ENCODE measurements around the gene CTXND1. TPM values are rescaled to one million over a fixed set of nuclear protein-coding genes. Genes with fewer than 3 reads are reported as not detected.

Gene CTXND1
- total and polyA plus RNA-seq, 2 experiments from 2014 or later = 0.05 TPM; not detected in 1

- TF ChIP-seq CTCF (conservative IDR thresholded peaks at IDR 0.05; ENCODE audit: low read depth in 2 of 2) (no peak), EZH2phosphoT487 (IDR thresholded peaks at IDR 0.05; ENCODE audit: unreplicated experiment) (no peak), ZNF331 (CRISPR knock-in tag; IDR thresholded peaks at IDR 0.05; ENCODE audit: low read depth) (no peak), EZH2 (IDR thresholded peaks at IDR 0.05; ENCODE audit: low read depth, unreplicated experiment) (no peak), ZNF114 (CRISPR knock-in tag; IDR thresholded peaks at IDR 0.05) (no peak), POLR2AphosphoS5 (IDR thresholded peaks at IDR 0.05; ENCODE audit: low read depth) (no peak)
These were observed 2.0 kb downstream of the CTXND1 start (continued) for GRCh38 chr15:80249973-80250372.

GRCh38 chr15:80247320-80247719 lies 4.7 kb downstream of the CTXND1 start:
- no peaks in the 10 kb centered on the region for H3K36me3 ChIP-seq (ENCODE audit: insufficient read depth)
- no peak for TF ChIP-seq POLR2AphosphoS5 (IDR thresholded peaks at IDR 0.05; ENCODE audit: low read depth)
- no peak for TF ChIP-seq ZNF114 (CRISPR knock-in tag; IDR thresholded peaks at IDR 0.05)
- no peak for TF ChIP-seq CREB1 (CRISPR knock-in tag; IDR thresholded peaks at IDR 0.05; ENCODE audit: low read depth)
- TF ChIP-seq NANOG (IDR thresholded peaks at IDR 0.05; ENCODE audit: borderline replicate concordance) = no peak
- TF ChIP-seq EZH2phosphoT487 (IDR thresholded peaks at IDR 0.05; ENCODE audit: unreplicated experiment) = no peak
- no peak for TF ChIP-seq ZNF331 (CRISPR knock-in tag; IDR thresholded peaks at IDR 0.05; ENCODE audit: low read depth)
- TF ChIP-seq STAT1 (IDR thresholded peaks at IDR 0.05; ENCODE audit: unreplicated experiment) = no peak
- no peak for TF ChIP-seq EZH2 (IDR thresholded peaks at IDR 0.05; ENCODE audit: low read depth, unreplicated experiment)
- TF ChIP-seq ETS1 (IDR thresholded peaks at IDR 0.05) = no peak
- no peak for TF ChIP-seq REST (IDR thresholded peaks at IDR 0.05; ENCODE audit: unreplicated experiment)
- TF ChIP-seq CTCF (conservative IDR thresholded peaks at IDR 0.05; ENCODE audit: low read depth in 2 of 2) = no peak
- no peak overlapping the region for H3K27ac ChIP-seq (ENCODE audit: low read depth)
- H3K4me2 ChIP-seq = no peak overlapping the region
- H3K27me3 ChIP-seq (ENCODE audit: insufficient read depth) = peaks cover 34% of the 10 kb centered on the region
- no peak overlapping the region for H3K4me3 ChIP-seq
- H3K36me3 Mint-ChIP-seq (ENCODE audit: low read depth) = no peaks in the 10 kb centered on the region
- no peaks in the 10 kb centered on the region for H4K20me1 ChIP-seq (replicated peaks; ENCODE audit: insufficient read depth)
- H2AFZ ChIP-seq = no peak overlapping the region
- peaks cover 23% of the 10 kb centered on the region for H3K27me3 Mint-ChIP-seq (ENCODE audit: insufficient read depth, low read depth, poor library complexity)
- H3K4me3 Mint-ChIP-seq = no peak overlapping the region
- peaks cover 8% of the 10 kb centered on the region; the same call in 1 of the 2 replicates for H3F3A ChIP-seq (replicated peaks; ENCODE audit: low read depth)
- peaks cover 6% of the 10 kb centered on the region; the same call in 1 of the 2 replicates for H3K4me1 ChIP-seq (ENCODE audit: insufficient read depth)
- no peaks in the 10 kb centered on the region for H3K9me3 Mint-ChIP-seq
- H3K79me2 ChIP-seq (replicated peaks; ENCODE audit: insufficient read depth) = no peaks in the 10 kb centered on the region
- peaks cover 4% of the 10 kb centered on the region; the same call in 1 of the 3 replicates for H3K4me1 Mint-ChIP-seq
- ATAC-seq = no peak
- no peak overlapping the region for H3K27ac Mint-ChIP-seq
- no peak for DNase-seq (ENCODE audit: low spot score)
- no peaks in the 10 kb centered on the region for H3K9me2 ChIP-seq (ENCODE audit: insufficient read depth)

Measured in GM23338 (cell line).